ENCODE measurements around the gene C5orf15. TPM values are rescaled to one million over a fixed set of nuclear protein-coding genes. Genes with fewer than 3 reads are reported as not detected.

C5orf15 gene
- total and polyA plus RNA-seq, 5 experiments from 2014 or later = 14.0 to 18.8 (median 16.2) TPM

GRCh38 chr5:133919148-133920136 is 49.0 kb downstream of the C5orf15 start:
- peaks cover 0 to 19% (median 0%) of the 10 kb centered on the region in 4 donors for H3K4me1 Mint-ChIP-seq
- H3K9me3 Mint-ChIP-seq = no peaks in the 10 kb centered on the region
- H3K36me3 Mint-ChIP-seq = no peaks in the 10 kb centered on the region
- H3K4me3 Mint-ChIP-seq = no peak overlapping the region
- H3K27ac Mint-ChIP-seq = peak overlapping the region in 1 of 10 donors; percentile 76
- H3K27me3 Mint-ChIP-seq = peaks cover 0 to 10% (median 0%) of the 10 kb centered on the region in 5 donors
- ATAC-seq (no peak), DNase-seq (no peak)
- POLR2A ChIA-PET = no interaction called here

GRCh38 chr5:133918731-133919130 is 49.7 kb downstream of the C5orf15 start:
- no peak for DNase-seq
- Mint-ChIP-seq H3K36me3 (no peaks in the 10 kb centered on the region), H3K27ac (peak overlapping the region in 1 of 10 donors; percentile 53), H3K27me3 (peaks cover 0 to 10% (median 0%) of the 10 kb centered on the region in 5 donors), H3K4me1 (peaks cover 0 to 19% (median 0%) of the 10 kb centered on the region in 4 donors), H3K9me3 (no peaks in the 10 kb centered on the region), H3K4me3 (no peak overlapping the region)
- POLR2A ChIA-PET = no interaction called here
- ATAC-seq = no peak

- no peak for DNase-seq
- Mint-ChIP-seq H3K9me3 (no peaks in the 10 kb centered on the region), H3K36me3 (no peaks in the 10 kb centered on the region), H3K4me1 (peaks cover 0 to 19% (median 0%) of the 10 kb centered on the region in 4 donors), H3K27me3 (peaks cover 0 to 10% (median 0%) of the 10 kb centered on the region in 5 donors), H3K4me3 (no peak overlapping the region), H3K27ac (no peak overlapping the region)
- POLR2A ChIA-PET = no interaction called here
- no peak for ATAC-seq
Observed at GRCh38 chr5:133918316-133918715, 50.1 kb downstream of the C5orf15 start.

- Mint-ChIP-seq H3K4me1 (peaks cover 0 to 19% (median 0%) of the 10 kb centered on the region in 4 donors), H3K27ac (no peak overlapping the region), H3K36me3 (no peaks in the 10 kb centered on the region), H3K9me3 (no peaks in the 10 kb centered on the region), H3K4me3 (no peak overlapping the region), H3K27me3 (peaks cover 0 to 10% (median 0%) of the 10 kb centered on the region in 5 donors)
- ATAC-seq (no peak), DNase-seq (no peak)
- POLR2A ChIA-PET = no interaction called here
Observed at GRCh38 chr5:133917785-133918184, 50.6 kb downstream of the C5orf15 start.

GRCh38 chr5:133916914-133917313 is 51.5 kb downstream of the C5orf15 start:
- POLR2A ChIA-PET = no interaction called here
- Mint-ChIP-seq H3K4me1 (peaks cover 0 to 17% (median 0%) of the 10 kb centered on the region in 4 donors), H3K27me3 (peaks cover 0 to 7% (median 0%) of the 10 kb centered on the region in 5 donors), H3K4me3 (no peak overlapping the region), H3K36me3 (no peaks in the 10 kb centered on the region), H3K9me3 (no peaks in the 10 kb centered on the region), H3K27ac (peak overlapping the region in 1 of 10 donors; percentile 33)
- ATAC-seq (no peak), DNase-seq (no peak)

- peak overlapping the region in 1 of 10 donors; percentile 33 for H3K27ac Mint-ChIP-seq
Observed at GRCh38 chr5:133916479-133916878, 51.9 kb downstream of the C5orf15 start.

GRCh38 chr5:133914434-133914833 is 54.0 kb downstream of the C5orf15 start:
- POLR2A ChIA-PET = no interaction called here
- H3K9me3 Mint-ChIP-seq = no peaks in the 10 kb centered on the region
- no peaks in the 10 kb centered on the region for H3K27me3 Mint-ChIP-seq
- no peaks in the 10 kb centered on the region for H3K36me3 Mint-ChIP-seq
- DNase-seq (no peak), ATAC-seq (no peak)
- H3K4me1 Mint-ChIP-seq = peaks cover 0 to 6% (median 0%) of the 10 kb centered on the region in 4 donors
- no peak overlapping the region for H3K27ac Mint-ChIP-seq
- H3K4me3 Mint-ChIP-seq = no peak overlapping the region

More at GRCh38 chr5:133916479-133916878, 51.9 kb downstream of the C5orf15 start:
- Mint-ChIP-seq H3K4me1 (peaks cover 0 to 16% (median 0%) of the 10 kb centered on the region in 4 donors), H3K36me3 (no peaks in the 10 kb centered on the region), H3K27me3 (peaks cover 0 to 7% (median 0%) of the 10 kb centered on the region in 5 donors), H3K4me3 (no peak overlapping the region), H3K9me3 (no peaks in the 10 kb centered on the region)
- no peak for ATAC-seq
- POLR2A ChIA-PET = no interaction called here
- no peak for DNase-seq

- Mint-ChIP-seq H3K4me3 (no peak overlapping the region), H3K27me3 (no peaks in the 10 kb centered on the region), H3K4me1 (peaks cover 0 to 5% (median 0%) of the 10 kb centered on the region in 4 donors), H3K9me3 (no peaks in the 10 kb centered on the region), H3K27ac (no peak overlapping the region), H3K36me3 (no peaks in the 10 kb centered on the region)
- ATAC-seq (no peak), DNase-seq (no peak)
- POLR2A ChIA-PET = no interaction called here
Observed at GRCh38 chr5:133913413-133914155, 54.8 kb downstream of the C5orf15 start.

GRCh38 chr5:133912951-133913350 is 55.5 kb downstream of the C5orf15 start:
- DNase-seq (no peak), ATAC-seq (no peak)
- Mint-ChIP-seq H3K4me3 (no peak overlapping the region), H3K4me1 (peaks cover 0 to 5% (median 0%) of the 10 kb centered on the region in 4 donors), H3K27ac (no peak overlapping the region), H3K9me3 (no peaks in the 10 kb centered on the region), H3K27me3 (no peaks in the 10 kb centered on the region), H3K36me3 (no peaks in the 10 kb centered on the region)
- POLR2A ChIA-PET = no interaction called here

GRCh38 chr5:133910571-133910970 is 57.9 kb downstream of the C5orf15 start:
- no peaks in the 10 kb centered on the region for H3K9me3 Mint-ChIP-seq
- DNase-seq (no peak), ATAC-seq (no peak)
- H3K27me3 Mint-ChIP-seq = no peaks in the 10 kb centered on the region
- POLR2A ChIA-PET = no interaction called here
- no peaks in the 10 kb centered on the region for H3K4me1 Mint-ChIP-seq
- no peak overlapping the region for H3K27ac Mint-ChIP-seq
- H3K4me3 Mint-ChIP-seq = no peak overlapping the region
- no peaks in the 10 kb centered on the region for H3K36me3 Mint-ChIP-seq

- Mint-ChIP-seq H3K27me3 (no peaks in the 10 kb centered on the region), H3K9me3 (no peaks in the 10 kb centered on the region), H3K27ac (no peak overlapping the region), H3K4me1 (no peaks in the 10 kb centered on the region), H3K36me3 (no peaks in the 10 kb centered on the region), H3K4me3 (no peak overlapping the region)
- ATAC-seq (no peak), DNase-seq (no peak)
- POLR2A ChIA-PET = no interaction called here
Observed at GRCh38 chr5:133909603-133910002, 58.8 kb downstream of the C5orf15 start.

- Mint-ChIP-seq H3K4me3 (no peak overlapping the region), H3K36me3 (no peaks in the 10 kb centered on the region), H3K27me3 (no peaks in the 10 kb centered on the region), H3K9me3 (no peaks in the 10 kb centered on the region), H3K27ac (no peak overlapping the region), H3K4me1 (no peaks in the 10 kb centered on the region)
- DNase-seq = no peak
- POLR2A ChIA-PET = no interaction called here
- no peak for ATAC-seq
Observed at GRCh38 chr5:133907075-133907474, 61.4 kb downstream of the C5orf15 start.

GRCh38 chr5:133906303-133906702 is 62.1 kb downstream of the C5orf15 start:
- Mint-ChIP-seq H3K4me1 (no peaks in the 10 kb centered on the region), H3K36me3 (no peaks in the 10 kb centered on the region), H3K27me3 (no peaks in the 10 kb centered on the region), H3K4me3 (no peak overlapping the region), H3K27ac (no peak overlapping the region), H3K9me3 (no peaks in the 10 kb centered on the region)
- DNase-seq (no peak), ATAC-seq (no peak)
- POLR2A ChIA-PET = no interaction called here

All from naive thymus-derived CD8-positive, alpha-beta T cell (primary cell).